SW 1271 (cell line): Measurements from ENCODE around the gene FOXJ3.

Experiments
- DNase-seq, 2 experiments: peaks; one replicate each; lab custom pipeline; 2025; lab: John Stamatoyannopoulos, UW

The FOXJ3 gene

GRCh38 chr1:42189931-42190853, 144.8 kb downstream of the FOXJ3 start:
- DNase-seq: no peak

GRCh38 chr1:42186152-42186551, 148.9 kb downstream of the FOXJ3 start:
- no peak for DNase-seq

DNA sequence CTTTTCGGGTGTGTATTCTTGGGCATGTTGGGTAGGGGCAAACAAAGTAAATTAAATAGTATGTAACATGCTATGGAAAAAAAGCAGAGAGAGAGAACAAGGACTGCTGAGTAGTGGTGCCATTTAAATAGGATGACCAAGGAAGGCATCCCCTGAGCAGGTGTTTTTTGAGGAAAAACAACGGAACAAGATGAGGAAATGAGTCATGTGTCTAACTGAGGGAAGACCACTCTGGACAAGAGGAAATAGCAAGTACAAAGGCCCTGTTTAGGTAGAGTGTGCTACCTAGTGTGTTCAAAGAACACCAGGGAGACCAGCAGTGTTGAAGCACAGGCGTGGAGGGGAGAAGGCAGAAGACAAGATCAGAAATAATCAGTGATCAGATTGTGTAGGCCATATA, 150.4 kb downstream of the FOXJ3 start:
- DNase-seq: no peak

GRCh38 chr1:42183957-42184268, 151.1 kb downstream of the FOXJ3 start:
- no peak for DNase-seq

DNA sequence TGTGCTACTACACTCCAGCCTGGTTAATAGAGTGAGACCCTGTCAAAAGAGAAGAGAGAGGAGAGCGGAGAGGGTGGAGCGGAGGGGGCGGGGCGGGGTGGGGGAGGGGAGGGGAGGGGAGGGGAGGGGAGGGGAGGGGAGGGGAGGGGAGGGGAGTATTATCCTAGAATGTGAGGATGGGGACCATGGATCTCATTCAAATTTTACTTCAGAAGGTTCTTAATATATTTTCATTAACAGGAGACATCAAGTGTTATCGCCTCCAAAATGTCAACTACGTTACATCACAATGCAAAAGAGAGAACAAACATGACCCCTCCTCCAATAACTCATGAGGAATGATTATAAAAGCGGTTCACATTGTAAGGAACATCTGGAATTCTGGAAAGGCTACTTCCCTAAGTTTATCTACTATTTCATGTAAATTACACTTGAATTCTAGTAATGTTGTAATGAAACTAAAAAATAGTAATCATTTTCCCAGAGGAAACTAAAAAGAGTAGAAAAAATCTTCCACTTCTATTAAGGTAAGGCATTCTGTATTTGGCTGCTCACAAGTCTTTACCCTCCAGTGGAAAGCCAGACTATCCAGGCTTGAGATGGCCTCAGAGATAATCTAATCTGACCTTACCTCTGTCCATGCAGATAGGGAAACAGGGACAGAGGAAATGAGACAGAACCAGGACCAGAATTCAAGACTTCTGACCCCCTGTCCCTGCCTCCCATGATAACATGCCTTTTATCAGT, 151.7 kb downstream of the FOXJ3 start:
- no peak for DNase-seq

DNA sequence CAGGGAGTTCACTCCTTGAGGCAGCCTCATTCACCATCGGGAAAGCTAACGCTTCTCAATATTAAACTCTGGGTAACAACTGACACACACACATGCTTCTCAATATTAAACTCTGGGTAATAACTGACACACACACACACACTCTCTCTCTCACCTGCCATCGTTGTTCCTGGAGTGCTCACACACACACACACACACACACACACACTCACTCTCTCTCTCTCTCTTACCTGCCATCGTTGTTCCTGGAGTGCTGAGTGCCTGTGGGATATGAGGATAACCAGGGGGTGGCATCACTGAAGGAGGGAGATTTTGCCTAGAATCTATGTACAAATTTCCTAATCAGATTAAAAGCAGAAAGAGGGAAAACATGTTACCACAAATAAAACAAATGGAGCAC, 153.3 kb downstream of the FOXJ3 start:
- no peak for DNase-seq

DNA sequence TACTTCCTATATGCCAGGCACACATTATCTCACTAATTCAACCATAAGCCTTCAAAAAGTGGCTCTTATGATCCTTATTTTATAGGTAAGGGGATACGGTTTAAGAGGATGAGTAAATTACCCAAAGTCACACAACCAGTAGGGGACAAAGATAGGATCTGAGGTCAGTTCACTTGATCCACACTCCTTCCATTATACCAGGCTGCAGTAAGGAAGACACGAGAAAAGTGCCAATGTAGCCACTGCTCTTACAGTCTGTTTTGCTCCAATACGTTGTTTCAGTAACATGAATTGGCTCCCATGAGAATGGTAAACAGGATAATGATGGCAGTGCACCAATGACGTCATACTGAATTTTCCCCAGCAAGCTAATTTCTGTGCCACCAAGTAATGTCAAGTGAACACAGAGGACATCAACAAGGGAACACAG, 155.1 kb downstream of the FOXJ3 start:
- no peak for DNase-seq

GRCh38 chr1:42179275-42179674, 155.8 kb downstream of the FOXJ3 start:
- no peak for DNase-seq

DNA sequence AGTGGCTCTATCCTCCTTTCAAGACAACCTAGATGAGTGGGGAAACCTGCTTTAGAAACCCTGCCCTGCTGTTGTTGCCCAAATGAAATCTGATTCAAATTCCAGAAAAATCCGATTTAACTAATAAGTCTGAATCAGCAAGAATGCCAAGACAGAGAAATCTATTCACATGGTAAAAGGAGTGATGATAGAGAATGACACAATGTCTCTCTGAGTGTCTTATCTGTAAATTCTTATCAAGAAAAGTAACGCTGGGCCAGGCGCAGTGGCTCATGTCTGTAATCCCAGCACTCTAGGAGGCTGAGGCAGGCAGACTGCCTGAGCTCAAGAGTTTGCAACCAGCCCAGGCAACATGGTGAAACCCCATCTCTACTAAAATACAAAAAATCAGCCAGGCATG, 156.8 kb downstream of the FOXJ3 start:
- DNase-seq: no peak

DNA sequence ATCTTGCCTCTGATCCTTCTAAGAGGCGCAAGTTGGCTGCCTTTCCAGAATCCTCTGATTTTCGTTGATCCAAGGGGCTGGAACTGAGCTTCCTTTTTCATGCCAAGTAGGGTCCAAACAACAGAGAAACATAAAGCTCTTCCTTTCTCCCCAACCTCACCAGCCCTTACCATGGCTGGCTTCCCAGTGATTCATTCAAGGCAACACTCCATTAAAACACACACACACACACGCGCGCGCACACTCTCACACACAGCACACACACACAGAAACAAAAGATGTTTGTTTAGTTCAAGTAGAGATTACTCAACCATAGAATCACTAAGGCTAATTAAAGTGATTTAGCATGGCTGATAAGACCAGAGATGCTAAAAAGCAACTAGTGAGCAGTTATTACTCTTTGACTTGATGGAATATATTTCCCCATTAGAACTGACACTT, 157.5 kb downstream of the FOXJ3 start:
- no peak for DNase-seq

GRCh38 chr1:42176902-42177519, 158.0 kb downstream of the FOXJ3 start:
- peak in 1 of 2 experiments; percentile 33 for DNase-seq

DNA sequence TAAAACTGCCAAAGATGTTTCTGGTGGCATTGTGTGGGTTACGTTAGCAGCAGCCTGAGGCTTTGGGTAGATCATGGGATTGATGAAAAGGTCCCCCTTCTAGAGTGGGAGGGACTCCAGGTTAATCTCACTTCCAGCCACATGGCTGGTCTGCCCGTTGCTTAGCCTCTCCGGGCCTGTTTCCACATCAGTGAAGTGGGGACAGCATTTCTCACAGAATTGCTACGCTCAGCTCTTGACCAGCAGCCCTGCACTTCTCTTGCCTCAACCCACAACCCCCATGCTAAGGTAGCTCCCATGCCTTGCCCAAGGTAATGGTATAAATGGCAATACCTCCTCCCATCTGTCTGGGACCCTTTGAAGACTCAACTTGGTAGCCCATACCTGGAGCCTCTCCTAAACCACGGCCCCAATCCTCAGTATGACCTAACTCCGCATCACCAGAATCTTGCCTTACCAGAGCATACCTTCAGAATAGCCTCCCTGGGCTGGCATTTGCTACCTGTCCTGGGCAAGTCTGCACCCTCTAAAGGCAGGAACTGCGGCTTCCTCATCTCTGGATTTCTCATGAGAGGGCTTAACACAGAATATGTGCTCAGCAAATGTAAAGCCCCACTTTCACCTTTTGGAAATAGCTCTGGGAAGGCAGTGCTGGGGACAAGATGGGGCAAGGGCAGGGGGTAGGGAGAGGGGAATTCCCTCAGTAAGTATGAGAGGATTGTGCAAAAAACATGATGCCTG, 159.6 kb downstream of the FOXJ3 start:
- no peak for DNase-seq

DNA sequence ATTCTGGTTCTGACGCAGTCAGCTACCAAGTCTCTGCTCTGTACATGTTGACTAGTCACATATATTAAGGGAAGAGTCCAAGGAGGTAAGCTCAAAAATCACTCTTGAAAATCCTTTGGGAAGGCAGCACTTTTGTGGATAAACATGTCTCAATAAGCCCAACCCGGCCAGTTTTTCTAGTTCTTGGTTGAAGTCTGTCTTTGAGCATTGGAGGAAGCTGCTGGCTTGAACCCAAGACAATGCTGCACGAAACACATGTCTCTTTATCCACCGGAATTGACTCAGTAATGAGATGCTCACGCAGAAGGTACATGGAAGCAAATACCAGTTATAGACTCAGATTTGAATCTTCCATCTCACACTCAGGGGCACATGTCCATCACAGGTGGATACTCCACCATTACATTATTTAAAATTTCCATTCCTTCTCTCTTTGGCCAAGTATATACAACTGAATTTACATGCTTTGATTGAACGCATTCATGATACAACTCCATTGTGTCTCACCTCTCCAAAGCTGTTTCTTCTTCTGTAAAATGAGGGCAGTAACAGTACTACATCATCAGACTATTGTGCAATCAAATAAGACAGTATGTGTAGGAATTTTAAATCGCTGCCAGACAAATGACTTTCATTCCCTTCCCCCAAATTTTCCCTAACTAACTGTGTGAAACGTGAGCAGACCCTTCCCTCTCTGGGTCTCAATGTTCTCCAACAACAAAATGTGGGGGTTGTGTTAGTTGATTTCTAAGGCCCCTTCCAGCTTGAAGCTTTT, 160.9 kb downstream of the FOXJ3 start:
- DNase-seq: no peak

DNA sequence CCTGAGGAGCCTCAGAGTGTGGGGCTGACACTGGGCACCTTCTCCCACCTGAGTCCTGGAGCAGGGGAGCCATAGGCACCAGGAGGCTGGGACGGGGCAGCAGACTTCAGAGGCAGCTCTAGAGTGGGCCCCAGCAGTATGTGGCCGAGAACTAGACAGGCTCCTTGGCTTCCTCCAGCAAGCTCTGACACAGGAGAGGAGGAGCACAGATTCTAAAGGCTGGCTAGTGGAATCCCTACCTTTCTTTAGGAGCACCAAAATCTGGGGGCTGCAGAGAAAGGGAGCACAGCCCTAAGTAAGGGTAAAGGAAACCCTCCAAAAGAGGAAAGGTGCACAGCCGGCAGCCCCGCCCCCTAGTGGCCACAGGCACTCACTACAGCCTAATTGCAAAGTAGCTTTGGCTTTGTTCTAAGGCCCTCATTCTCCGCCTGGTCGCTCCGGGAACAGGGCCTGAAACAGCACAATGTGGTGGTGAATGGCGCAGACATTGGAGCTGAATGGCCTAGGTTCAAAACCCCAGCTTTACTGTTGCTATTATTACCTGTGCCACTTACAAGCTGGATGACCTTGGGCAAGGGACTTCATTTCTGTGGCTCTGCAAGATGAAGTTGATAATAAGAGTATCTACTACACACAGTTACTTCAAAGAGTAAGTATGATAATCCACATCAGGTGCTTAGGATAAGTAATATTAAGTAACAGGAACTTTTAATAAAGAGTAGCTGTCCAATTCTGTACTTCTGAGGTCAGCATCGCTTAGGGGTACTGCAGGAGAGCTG, 161.7 kb downstream of the FOXJ3 start:
- peak in 1 of 2 experiments; percentile 44 for DNase-seq

- DNase-seq: no peak
Observed at GRCh38 chr1:42172381-42173133, 162.5 kb downstream of the FOXJ3 start.

DNA sequence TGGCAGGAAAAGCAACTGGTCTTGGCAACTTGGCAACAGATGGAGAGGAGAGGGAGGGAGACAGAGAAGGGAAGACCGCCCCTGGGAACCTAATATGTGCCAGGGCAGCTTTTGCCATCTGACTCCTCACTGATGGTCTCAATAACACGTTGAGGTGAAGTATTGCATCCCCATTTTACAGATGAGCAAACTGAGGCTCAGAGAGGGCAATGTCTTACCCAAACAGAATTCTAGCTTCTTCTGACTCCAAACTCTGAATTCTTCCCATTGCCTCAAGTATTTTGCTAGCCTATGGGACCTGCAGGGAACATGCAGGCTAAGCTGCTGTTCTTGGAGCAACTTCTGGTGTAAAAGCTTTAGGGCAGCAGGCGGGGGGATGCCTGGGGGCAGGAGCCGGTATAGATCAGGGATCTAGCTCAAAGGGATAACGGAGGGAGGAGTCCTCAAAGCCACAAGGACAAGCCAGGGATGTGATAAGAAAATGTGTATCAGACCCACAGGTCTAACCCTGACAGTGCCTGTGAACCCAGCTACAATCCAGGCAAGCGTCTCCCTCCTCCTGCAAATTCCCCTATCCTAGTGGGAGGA, 163.3 kb downstream of the FOXJ3 start:
- DNase-seq: no peak

GRCh38 chr1:42170779-42171621, 164.0 kb downstream of the FOXJ3 start:
- DNase-seq: no peak

GRCh38 chr1:42168763-42169162, 166.3 kb downstream of the FOXJ3 start:
- no peak for DNase-seq

- DNase-seq: no peak
Observed at GRCh38 chr1:42168391-42168670, 166.7 kb downstream of the FOXJ3 start.
